Right ventricle myocardium inferior (tissue), 1 donor: ENCODE results near the gene OR14K1. TPM values are rescaled to one million over a fixed set of nuclear protein-coding genes. Genes with fewer than 3 reads are reported as not detected.

Source experiments
- total RNA-seq: library from RNA; stranded (reverse); fragmentation: NEBNext Ultra II Directional; extraction: Animal tissue kit (Norgen Biotek cat#: 25700); gene quantifications from one replicate; pipeline ENCODE4 v1.2.1, GENCODE V29; 2021
- donor health status: DM: no; HTN: yes; CAD: no; lungs with severe emphysema.

Gene OR14K1
- total RNA-seq, 1 donor from 2014 or later = not detected

Other genes starting within 250 kb of the OR14K1 start
- 0.03 TPM for gene OR2C3, start 202.2 kb upstream of the OR14K1 start, total RNA-seq
- gene GCSAML, start 189.5 kb upstream of the OR14K1 start, total RNA-seq = 0.05 TPM
- not detected for gene OR2G2, start 150.3 kb upstream of the OR14K1 start, total RNA-seq
- gene OR2G3, start 133.0 kb upstream of the OR14K1 start, total RNA-seq = not detected
- gene OR13G1, start 58.9 kb upstream of the OR14K1 start, total RNA-seq = not detected
- not detected for gene OR6F1, start 22.0 kb upstream of the OR14K1 start, total RNA-seq
- not detected for gene OR14A2, start 9.5 kb downstream of the OR14K1 start, total RNA-seq
- not detected for gene OR1C1, start 21.9 kb downstream of the OR14K1 start, total RNA-seq
- not detected for gene OR14A16, start 85.5 kb downstream of the OR14K1 start, total RNA-seq
- gene OR11L1, start 103.3 kb downstream of the OR14K1 start, total RNA-seq = not detected
- gene TRIM58, start 118.6 kb downstream of the OR14K1 start, total RNA-seq = 0.27 TPM
- gene OR2W3, start 157.0 kb downstream of the OR14K1 start, total RNA-seq = not detected
- gene OR2T8, start 181.6 kb downstream of the OR14K1 start, total RNA-seq = not detected
- not detected for gene OR2AJ1, start 186.3 kb downstream of the OR14K1 start, total RNA-seq
- gene OR2L8, start 210.2 kb downstream of the OR14K1 start, total RNA-seq = not detected
- not detected for gene OR2AK2, start 226.6 kb downstream of the OR14K1 start, total RNA-seq